Measurements from ENCODE around the gene TFEB. TPM values are rescaled to one million over a fixed set of nuclear protein-coding genes. Genes with fewer than 3 reads are reported as not detected.

TFEB gene
- total and polyA plus RNA-seq, 10 of the 15 experiments (the other 5 are each of a cell fraction or from before 2014, with no cell fraction given), result 0.84 to 108 (median 60.8) TPM

GRCh38 chr6:41692080-41692675 lies 43.2 kb downstream of the TFEB start (continued):
- TF ChIP-seq E2F8 (IDR thresholded peaks at IDR 0.05; ENCODE audit: low read depth, partially characterized antibody) (no peak), ATF2 (IDR thresholded peaks at IDR 0.05; ENCODE audit: low read length) (no peak), NBN (IDR thresholded peaks at IDR 0.05) (no peak)

- Histone ChIP-seq H3K9ac (ENCODE audit: control insufficient read depth, insufficient read depth, low read length) (no peak overlapping the region), H3K4me2 (ENCODE audit: control insufficient read depth, insufficient read depth) (no peak overlapping the region), H3K27ac (ENCODE audit: control insufficient read depth, insufficient read depth) (no peak overlapping the region), H2AFZ (ENCODE audit: control insufficient read depth, low read depth, low read length) (no peak overlapping the region), H3K79me2 (ENCODE audit: control insufficient read depth, insufficient read depth, low read length) (peaks cover 29% of the 10 kb centered on the region), H3K27me3 (replicated peaks in 1 of 2; ENCODE audit: control insufficient read depth in 2 of 2, insufficient read depth in 2 of 2, low read length in 1 of 2) (no peaks in the 10 kb centered on the region), H3K36me3 (ENCODE audit: control insufficient read depth in 2 of 2, insufficient read depth in 2 of 2, low read length in 1 of 2) (peaks cover 10 to 36% of the 10 kb centered on the region in 2 experiments; a peak in 3 of 4 replicates), H3K4me3 (no peak overlapping the region), H4K20me1 (ENCODE audit: control insufficient read depth, insufficient read depth) (no peaks in the 10 kb centered on the region; the same call in 1 of the 2 replicates), H3K4me1 (ENCODE audit: control insufficient read depth, insufficient read depth, low read length) (no peaks in the 10 kb centered on the region), H3K9me3 (replicated peaks; ENCODE audit: control insufficient read depth, insufficient read depth, low read length) (no peaks in the 10 kb centered on the region)
- WGBS (ENCODE audit: insufficient coverage, insufficient replicate concordance, low lambda C conversion rate, missing lambda C conversion rate), result 85% methylated on average over 8 of the region's 8 CpGs
- ATAC-seq (no peak), DNase-seq (ENCODE audit: low read depth, low spot score) (no peak), FAIRE-seq (no peak)
- ChIA-PET CTCF (interaction anchor here (0.5 to 2.9 kb wide), 3 partner anchors 8 to 376 kb away, joined by 3 to 9 read pairs (median 6); no protein-coding TSS in a partner anchor), RAD21 (ENCODE audit: unreplicated experiment) (interaction anchor here (1.0 kb wide), 1 partner anchor 10 kb away, joined by 4 read pairs; no protein-coding TSS in a partner anchor), POLR2A (interaction anchor here (1.1 kb wide), 1 partner anchor 13 kb away, joined by 3 read pairs; no protein-coding TSS in a partner anchor), SMC1A (ENCODE audit: uncharacterized antibody, unreplicated experiment) (interaction anchor here (0.8 kb wide), 1 partner anchor 31 kb away, joined by 3 read pairs; no protein-coding TSS in a partner anchor)
- no peak for TF ChIP-seq NFYB (IDR thresholded peaks at IDR 0.05; ENCODE audit: insufficient read depth, low read depth, low read length)
- no peak for TF ChIP-seq SREBF1 (IDR thresholded peaks at IDR 0.05; ENCODE audit: low read length)
- TF ChIP-seq SREBF2 (IDR thresholded peaks at IDR 0.05; ENCODE audit: low read length), result no peak
- TF ChIP-seq PBX3 (IDR thresholded peaks at IDR 0.05; ENCODE audit: insufficient replicate concordance, low read depth, low read length), result no peak
- TF ChIP-seq SMC3 (IDR thresholded peaks at IDR 0.05; ENCODE audit: borderline replicate concordance, low read length), result no peak
- TF ChIP-seq DPF2 (IDR thresholded peaks at IDR 0.05), result no peak
- no peak for TF ChIP-seq BCL11A (IDR thresholded peaks at IDR 0.05; ENCODE audit: low read depth, low read length)
- no peak for TF ChIP-seq SP1 (IDR thresholded peaks at IDR 0.05; ENCODE audit: low read depth, low read length)
- no peak for TF ChIP-seq NRF1 (conservative IDR thresholded peaks at IDR 0.05; ENCODE audit: low read depth, low read length)
- TF ChIP-seq RELB (IDR thresholded peaks at IDR 0.05; ENCODE audit: low read depth), result no peak
- no peak for TF ChIP-seq ESRRA (IDR thresholded peaks at IDR 0.05; ENCODE audit: low read length)
- no peak for TF ChIP-seq TBL1XR1 (IDR thresholded peaks at IDR 0.05; ENCODE audit: low read depth, low read length)
- intact Hi-C loops (cut with micrococcal nuclease; ENCODE audit: unreplicated experiment) (no loop called here), in situ Hi-C loops (cut with MboI) (no loop called here)
- BruUV-seq (replicated peaks), result no TSS peak
These were observed 43.9 kb downstream of the TFEB start for GRCh38 chr6:41691426-41692079.

All from GM12878 (cell line).